ENCODE data around the gene RAG1.

GRCh38 chr11:36590513-36590912, 22.7 kb downstream of the RAG1 start:
- TF ChIP-seq CTCF (conservative IDR thresholded peaks at IDR 0.05; ENCODE audit: low read length), result no peak
- no peak for TF ChIP-seq EZH2phosphoT487 (IDR thresholded peaks at IDR 0.05; ENCODE audit: borderline replicate concordance)
